Iris pigment epithelial cell (primary cell): ENCODE results near the gene TRPV3.
"Not testable (repeated sequence)": the region's sequence is repeated elsewhere in the genome, so short reads cannot be mapped to it uniquely, and the experiment has no call there.

ENCODE experiments used
- DNase-seq: peaks from one replicate; pipeline ENCODE4 v3.0.0-alpha.2; 2011; ENCODE audit warnings: low read depth

The TRPV3 gene

DNA sequence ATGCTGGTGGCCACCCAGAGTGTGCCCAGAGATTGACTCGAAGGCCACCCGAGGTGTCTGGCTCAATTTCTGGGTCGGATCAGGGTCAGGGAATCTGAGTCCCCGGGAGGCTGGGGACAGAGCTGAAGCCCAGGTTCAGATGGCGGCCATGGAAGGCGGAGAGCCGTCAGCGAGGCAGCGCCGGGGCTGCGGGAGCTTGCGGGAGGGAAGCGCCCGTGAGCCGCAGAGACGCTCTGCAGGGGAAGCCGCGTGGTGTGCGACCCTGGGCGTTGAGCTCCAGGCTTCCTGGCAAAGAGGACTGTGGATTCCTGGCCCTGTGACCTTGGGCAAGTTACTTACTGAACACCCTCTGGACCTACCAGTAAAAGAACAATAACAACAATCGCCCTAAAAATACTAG lies 85.5 kb downstream of the TRPV3 start:
- DNase-seq: no peak

GRCh38 chr17:3471599-3471998 lies 86.0 kb downstream of the TRPV3 start, which contains the start of gene SPATA22:
SPATA22 (minus strand) TSS chr17:3471819; CDS start chr17:3469325, 2,494 bp downstream.
- DNase-seq: no peak

DNA sequence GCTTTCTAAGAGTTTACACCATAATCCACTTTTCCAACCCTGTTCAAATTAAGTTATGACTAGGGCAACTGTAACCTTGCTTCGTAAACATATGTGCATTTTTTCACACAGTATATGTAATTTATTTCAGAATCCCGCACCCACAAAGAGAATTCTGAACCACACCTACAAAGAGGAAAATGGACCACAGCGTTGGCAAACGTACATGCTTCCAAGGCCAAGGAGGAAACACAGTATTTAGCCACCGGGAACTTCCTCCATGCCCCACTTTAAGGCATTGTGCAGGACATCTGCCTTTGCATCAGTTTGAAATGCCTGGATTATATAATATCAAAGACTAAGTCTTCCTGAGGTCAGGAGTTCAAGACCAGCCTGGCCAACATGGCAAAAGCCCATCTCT lies 88.1 kb downstream of the TRPV3 start:
- no peak for DNase-seq

GRCh38 chr17:3466355-3466754 lies 91.3 kb downstream of the TRPV3 start:
- DNase-seq: not testable (repeated sequence)
